Ovary (tissue), 9 donors: Measurements from ENCODE around the gene RAC3. TPM values are rescaled to one million over a fixed set of nuclear protein-coding genes. Genes with fewer than 3 reads are reported as not detected.

Experiments used
- DNase-seq, 5 donors: peaks; one replicate each; pipeline ENCODE4 v3.0.0-alpha.2; 2019 to 2020
- H3K27ac ChIP-seq, 2 donors: fragments of 200-600 bp; one replicate each; pipeline versions ENCODE4 v1.5.1 to v1.8.0; 2019 to 2022
- H3K27me3 ChIP-seq: fragments of 200-600 bp; one replicate; pipeline ENCODE4 v1.8.0; 2022
- H3K36me3 ChIP-seq: fragments of 200-600 bp; sonication (generic); one replicate; pipeline ENCODE4 v1.5.1; 2019
- H3K4me1 ChIP-seq: one replicate; pipeline ENCODE4 v1.8.1; 2013; ENCODE audit warnings: mild to moderate bottlenecking, moderate library complexity; ENCODE audit not compliant: insufficient read depth
- H3K4me3 ChIP-seq: fragments of 200-600 bp; sonication (generic); one replicate; pipeline ENCODE4 v1.5.1; 2017
- H3K9me3 ChIP-seq, 2 donors: fragments of 200-600 bp in 1 of 2; sonication (generic) in 1 of 2; one replicate each; pipeline versions ENCODE4 v1.5.1 to v1.8.1; 2013 to 2019; ENCODE audit warnings: mild to moderate bottlenecking in 1 of 2, moderate library complexity in 1 of 2
- EP300 ChIP-seq: sonication (generic); formaldehyde crosslinking; IDR thresholded peaks from one replicate; pipeline ENCODE4 v1.6.1; 2017; ENCODE audit warnings: antibody characterized with exemption
- POLR2A ChIP-seq: fragments of 450-650 bp; IDR thresholded peaks from one replicate; pipeline ENCODE4 v1.6.1; 2017; ENCODE audit warnings: antibody characterized with exemption, mild to moderate bottlenecking, moderate library complexity
- WGBS, 3 donors: extraction: QIAGEN DNeasy Blood & Tissue Kit in 1 of 3; methylation state at CpG; one replicate each; pipeline versions ENCODE4 v1.1.5 to v1.1.7; 2013 to 2017; 5-methylcytosine and 5-hydroxymethylcytosine counted together
- intact Hi-C, 4 donors: fragments of 100-400 bp; cut with DNase I; formaldehyde crosslinking; loops; one replicate each; pipeline versions ENCODE4 v1.11.0 to v1.15.1; 2022 to 2023
- polyA plus RNA-seq, 2 donors: library from polyadenylated mRNA; stranded (reverse); fragments of 200-250 nt in 1 of 2; fragments of 350-450 nt in 1 of 2; fragmentation: Illumina TruSeq in 1 of 2; extraction: RNeasy Lipid Tissue Mini Kit (QIAGEN cat#74804) in 1 of 2; gene quantifications; one replicate each; pipeline ENCODE4 v1.2.3, GENCODE V29; 2013 to 2014
- total RNA-seq, 7 donors: library from RNA; depleted of rRNA in 2 of 7; stranded (reverse); fragments of >200 nt in 2 of 7; fragmentation: NEBNext Ultra II Directional in 3 of 7; extraction: Animal tissue kit (Norgen Biotek cat#: 25700) in 3 of 7; gene quantifications; one replicate each; pipeline versions ENCODE4 v1.1.0 to v1.2.4, GENCODE V29; 2016 to 2023
- TF ChIP-seq, protein P1 (sequence below), 3 donors: fragments of 450-650 bp in 2 of 3; fragments of 200-600 bp in 1 of 3; IDR thresholded peaks; one replicate each; pipeline versions ENCODE4 v1.5.1 to v1.8.0; 2016 to 2022; ENCODE audit warnings: antibody characterized with exemption in 3 of 3, mild to moderate bottlenecking in 1 of 3
- donor health status: DM: no; HTN: no; CAD: no; lungs with moderate emphysema.
- donor health status: DM: no; HTN: no; CAD: no.
- donor health status: Bipolar disorder and iron deficiency.
- donor health status: DM: yes; HTN: yes; CAD: no.
- donor health status: DM: no; HTN: no; CAD: no.
- donor health status: DM: yes; HTN: yes; CAD: no.

RAC3 gene
- total and polyA plus RNA-seq, 9 donors: 0.40 to 7.8 (median 3.3) TPM

DNA sequence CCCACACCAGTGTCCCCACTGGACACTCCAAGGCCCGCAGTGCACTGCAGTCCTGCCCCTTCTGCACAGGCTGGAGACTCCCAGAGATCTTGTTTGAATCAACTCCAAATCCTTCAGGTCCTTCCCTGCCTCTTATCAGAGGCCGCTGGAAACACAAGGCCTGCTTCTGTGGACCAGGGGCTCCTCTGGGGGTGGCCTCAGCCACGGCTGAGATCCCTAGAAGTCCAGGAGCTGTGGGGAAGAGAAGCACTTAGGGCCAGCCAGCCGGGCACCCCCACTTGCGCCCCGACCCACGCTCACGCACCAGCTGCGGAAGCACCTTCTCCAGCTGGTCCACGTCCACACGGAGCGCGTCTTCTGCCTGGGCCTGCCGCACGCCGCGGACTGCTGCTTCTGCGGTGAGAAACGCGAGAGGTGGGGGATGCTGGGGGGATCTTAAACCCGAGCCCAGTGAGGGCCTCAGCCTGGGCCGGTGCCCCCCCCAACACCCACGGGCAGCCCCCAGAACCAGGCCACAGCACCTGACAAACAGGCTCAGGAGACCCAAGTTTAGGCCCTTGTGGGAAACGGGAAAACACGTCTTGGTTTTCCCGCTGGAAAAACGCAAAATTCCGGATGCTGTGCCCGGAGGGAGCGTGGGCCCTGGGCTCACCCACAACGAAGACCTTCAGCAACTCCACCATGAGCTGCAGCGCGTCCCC lies 12.3 kb upstream of the RAC3 start:
- Histone ChIP-seq H3K4me3 (no peak overlapping the region), H3K9me3 (no peaks in the 10 kb centered on the region), H3K27ac (no peak overlapping the region), H3K27me3 (no peaks in the 10 kb centered on the region), H3K4me1 (peaks cover 7% of the 10 kb centered on the region), H3K36me3 (no peaks in the 10 kb centered on the region)
- TF ChIP-seq EP300 (no peak), POLR2A (no peak)
- TF ChIP-seq, protein P1, sequence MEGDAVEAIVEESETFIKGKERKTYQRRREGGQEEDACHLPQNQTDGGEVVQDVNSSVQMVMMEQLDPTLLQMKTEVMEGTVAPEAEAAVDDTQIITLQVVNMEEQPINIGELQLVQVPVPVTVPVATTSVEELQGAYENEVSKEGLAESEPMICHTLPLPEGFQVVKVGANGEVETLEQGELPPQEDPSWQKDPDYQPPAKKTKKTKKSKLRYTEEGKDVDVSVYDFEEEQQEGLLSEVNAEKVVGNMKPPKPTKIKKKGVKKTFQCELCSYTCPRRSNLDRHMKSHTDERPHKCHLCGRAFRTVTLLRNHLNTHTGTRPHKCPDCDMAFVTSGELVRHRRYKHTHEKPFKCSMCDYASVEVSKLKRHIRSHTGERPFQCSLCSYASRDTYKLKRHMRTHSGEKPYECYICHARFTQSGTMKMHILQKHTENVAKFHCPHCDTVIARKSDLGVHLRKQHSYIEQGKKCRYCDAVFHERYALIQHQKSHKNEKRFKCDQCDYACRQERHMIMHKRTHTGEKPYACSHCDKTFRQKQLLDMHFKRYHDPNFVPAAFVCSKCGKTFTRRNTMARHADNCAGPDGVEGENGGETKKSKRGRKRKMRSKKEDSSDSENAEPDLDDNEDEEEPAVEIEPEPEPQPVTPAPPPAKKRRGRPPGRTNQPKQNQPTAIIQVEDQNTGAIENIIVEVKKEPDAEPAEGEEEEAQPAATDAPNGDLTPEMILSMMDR (IDR thresholded peaks at IDR 0.05): no peak
- WGBS, 3 donors: 65 to 70% (median 65%) methylated on average over 32 to 33 of the region's 33 CpGs
- intact Hi-C loops: loop anchor here in 2 of 4 donors (5.0 kb wide), 1 partner anchor 57 kb away; the partner anchor contains the start of gene NOTUM (in 2 of the 2)
- no peak for DNase-seq

- 65 to 71% (median 68%) methylated on average over 27 to 34 of the region's 34 CpGs for WGBS, 3 donors
- intact Hi-C loops: loop anchor here (2.0 to 10.0 kb wide), 3 partner anchors 58 to 305 kb away; partner anchors contain the start of gene NOTUM (in 2 of the 4)
- peak in 2 of 5 donors; percentile 62 to 74 for DNase-seq
- H3K27me3 ChIP-seq: no peaks in the 10 kb centered on the region
- no peak for TF ChIP-seq POLR2A
- TF ChIP-seq, protein P1 (IDR thresholded peaks at IDR 0.05): peak in 2 of 3 donors; percentile 14 to 36
- H3K4me1 ChIP-seq: peaks cover 8% of the 10 kb centered on the region
- H3K4me3 ChIP-seq: no peak overlapping the region
- no peaks in the 10 kb centered on the region for H3K36me3 ChIP-seq
- H3K9me3 ChIP-seq: no peaks in the 10 kb centered on the region
- H3K27ac ChIP-seq: no peak overlapping the region
Measured at GRCh38 chr17:82019690-82020571, 11.5 kb upstream of the RAC3 start.

DNA sequence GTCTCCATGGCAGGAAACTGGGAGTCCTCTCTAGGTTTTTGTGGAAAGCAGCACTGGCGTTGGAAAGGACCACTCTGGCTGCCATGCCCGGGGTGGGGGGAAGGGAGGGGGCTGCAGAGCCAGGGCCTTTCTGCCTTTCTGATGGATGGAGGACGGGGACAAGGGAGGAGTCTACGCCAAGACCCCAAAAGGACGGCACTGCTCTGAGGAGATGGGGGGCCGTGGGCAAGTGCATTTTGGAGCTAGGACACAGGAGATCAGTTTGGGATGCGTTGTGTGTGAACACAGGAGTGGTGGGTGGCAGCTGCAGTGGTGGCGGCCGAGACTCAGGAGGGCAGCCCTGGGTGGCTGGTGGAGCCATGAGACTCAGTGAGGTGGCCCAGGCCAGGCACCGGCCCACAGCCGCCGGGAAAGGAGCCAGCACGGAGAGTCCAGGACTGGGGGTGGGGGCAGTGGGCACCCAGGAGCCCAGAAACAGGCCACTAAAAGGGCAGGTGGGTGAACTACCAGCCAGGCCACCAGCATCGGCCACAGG lies 10.8 kb upstream of the RAC3 start:
- WGBS, 3 donors: 73 to 81% (median 74%) methylated on average over 13 to 14 of the region's 14 CpGs
- intact Hi-C loops: loop anchor here in 2 of 4 donors (2.0 to 10.0 kb wide), 2 partner anchors 62 to 304 kb away; no protein-coding TSS in a partner anchor
- Histone ChIP-seq H3K27ac (no peak overlapping the region), H3K4me3 (no peak overlapping the region), H3K4me1 (peaks cover 8% of the 10 kb centered on the region), H3K9me3 (no peaks in the 10 kb centered on the region), H3K36me3 (no peaks in the 10 kb centered on the region), H3K27me3 (no peaks in the 10 kb centered on the region)
- DNase-seq: no peak
- TF ChIP-seq POLR2A: no peak
- TF ChIP-seq, protein P1 (IDR thresholded peaks at IDR 0.05): no peak
- TF ChIP-seq EP300: no peak
